Measurements from ENCODE around the gene SCLY. TPM values are rescaled to one million over a fixed set of nuclear protein-coding genes. Genes with fewer than 3 reads are reported as not detected.

The SCLY gene
- total RNA-seq, 4 donors from 2014 or later, result 5.5 to 14.5 (median 9.6) TPM

- no peaks in the 10 kb centered on the region for H3K9me3 ChIP-seq
- H3K27me3 ChIP-seq, result peaks cover 7% of the 10 kb centered on the region
- peaks cover 7% of the 10 kb centered on the region for H3K4me1 ChIP-seq
- no peak for DNase-seq (ENCODE audit: low spot score in 2 of 2)
- no peak overlapping the region for H3K4me3 ChIP-seq
- no peak for TF ChIP-seq POLR2AphosphoS5 (IDR thresholded peaks at IDR 0.05)
- no peak for TF ChIP-seq EP300 (IDR thresholded peaks at IDR 0.05)
- TF ChIP-seq CTCF (IDR thresholded peaks at IDR 0.05), result no peak
- no peak for TF ChIP-seq POLR2A (IDR thresholded peaks at IDR 0.05)
- no peak overlapping the region for H3K27ac ChIP-seq
- WGBS, result 80% methylated on average over 4 of the region's 28 CpGs
- H3K36me3 ChIP-seq, result no peaks in the 10 kb centered on the region
Observed at GRCh38 chr2:238130111-238130695, 69.4 kb downstream of the SCLY start.

- Histone ChIP-seq H3K27ac (no peak overlapping the region), H3K9me3 (no peaks in the 10 kb centered on the region), H3K27me3 (peaks cover 7% of the 10 kb centered on the region), H3K36me3 (no peaks in the 10 kb centered on the region), H3K4me1 (peaks cover 7% of the 10 kb centered on the region), H3K4me3 (no peak overlapping the region)
- WGBS, result 97% methylated on average over 13 of the region's 68 CpGs
- no peak for TF ChIP-seq POLR2AphosphoS5 (IDR thresholded peaks at IDR 0.05)
- no peak for TF ChIP-seq POLR2A (IDR thresholded peaks at IDR 0.05)
- no peak for TF ChIP-seq EP300 (IDR thresholded peaks at IDR 0.05)
- no peak for DNase-seq (ENCODE audit: low spot score in 2 of 2)
Observed at GRCh38 chr2:238130696-238131628, 70.2 kb downstream of the SCLY start.

GRCh38 chr2:238131761-238132462 is 71.1 kb downstream of the SCLY start:
- TF ChIP-seq POLR2A (IDR thresholded peaks at IDR 0.05) (no peak), CTCF (IDR thresholded peaks at IDR 0.05) (no peak), EP300 (IDR thresholded peaks at IDR 0.05) (no peak), POLR2AphosphoS5 (IDR thresholded peaks at IDR 0.05) (no peak)
- no peaks in the 10 kb centered on the region for H3K9me3 ChIP-seq
- no peak overlapping the region for H3K27ac ChIP-seq
- no peak for DNase-seq (ENCODE audit: low spot score in 2 of 2)
- peaks cover 7% of the 10 kb centered on the region for H3K27me3 ChIP-seq
- 83% methylated on average over 10 of the region's 14 CpGs for WGBS
- H3K4me1 ChIP-seq, result peaks cover 7% of the 10 kb centered on the region
- no peaks in the 10 kb centered on the region for H3K36me3 ChIP-seq
- no peak overlapping the region for H3K4me3 ChIP-seq

- TF ChIP-seq EP300 (IDR thresholded peaks at IDR 0.05) (no peak), CTCF (IDR thresholded peaks at IDR 0.05) (no peak), POLR2A (IDR thresholded peaks at IDR 0.05) (no peak), POLR2AphosphoS5 (IDR thresholded peaks at IDR 0.05) (no peak)
- Histone ChIP-seq H3K27me3 (peaks cover 4% of the 10 kb centered on the region), H3K4me3 (no peak overlapping the region), H3K4me1 (no peaks in the 10 kb centered on the region), H3K36me3 (no peaks in the 10 kb centered on the region), H3K9me3 (no peaks in the 10 kb centered on the region), H3K27ac (no peak overlapping the region)
- no peak for DNase-seq (ENCODE audit: low spot score in 2 of 2)
- WGBS, result 89% methylated on average over 17 of the region's 23 CpGs
Observed at GRCh38 chr2:238132463-238133450, 72.0 kb downstream of the SCLY start.

All from suprapubic skin (tissue), 4 donors.